ENCODE results near the gene HAUS8.

GRCh38 chr19:17124025-17124424 lies 48.8 kb upstream of the HAUS8 start:
- TF ChIP-seq CTCF (IDR thresholded peaks at IDR 0.05) (no peak), POLR2A (IDR thresholded peaks at IDR 0.05) (no peak)
